NB4 (cell line): ENCODE results near the gene TP73.

ENCODE experiments used
- DNase-seq: peaks from one replicate; pipeline ENCODE4 v3.0.0; 2010; ENCODE audit warnings: low read depth
- H3K4me3 ChIP-seq: one replicate; pipeline ENCODE4 v1.5.1; 2011; ENCODE audit warnings: mild to moderate bottlenecking, low read depth, low read length, moderate library complexity
- MYC ChIP-seq: IDR thresholded peaks from 2 replicates; pipeline ENCODE4 v1.6.1; 2011; ENCODE audit warnings: low read depth, low read length
- POLR2A ChIP-seq: IDR thresholded peaks from 2 replicates; pipeline ENCODE4 v1.6.1; 2011; ENCODE audit warnings: mild to moderate bottlenecking; ENCODE audit not compliant: insufficient read length; ENCODE audit errors: extremely low read depth
- TF ChIP-seq, protein P1 (sequence below): IDR thresholded peaks from one replicate; pipeline ENCODE4 v1.5.1; 2012; ENCODE audit warnings: low read depth, low read length
- TF ChIP-seq, protein P2 (sequence below): IDR thresholded peaks from 2 replicates; pipeline ENCODE4 v1.6.1; 2011; ENCODE audit warnings: low read depth, low read length

The TP73 gene

DNA sequence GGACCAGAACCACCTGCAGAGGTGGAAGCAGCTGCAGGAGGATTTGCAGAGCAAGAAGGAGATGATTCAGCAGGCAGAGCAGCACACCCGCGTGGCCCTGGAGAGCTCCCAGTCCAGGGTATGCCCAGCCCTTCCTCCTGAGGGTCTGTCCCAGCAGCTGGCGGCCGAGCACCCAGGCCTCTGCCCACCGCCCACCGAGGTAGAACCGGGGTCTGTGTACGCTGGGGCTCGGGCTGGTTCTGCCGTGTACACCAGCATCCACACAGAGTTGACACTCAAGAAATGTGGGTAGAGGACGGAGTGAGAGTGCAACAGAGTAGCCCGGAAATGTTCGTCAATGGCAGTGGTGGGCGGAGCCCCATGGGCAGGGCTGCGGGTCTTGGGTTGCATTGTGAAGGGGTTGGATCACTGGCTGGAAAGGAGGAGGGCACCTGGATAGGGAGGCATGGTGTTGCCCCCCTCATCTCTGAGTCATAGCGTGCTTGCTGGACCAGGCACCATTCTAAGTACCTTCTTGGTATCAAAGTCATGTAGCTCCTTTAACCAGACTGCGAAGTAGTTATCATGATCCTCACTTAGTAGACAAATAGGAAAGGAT lies 115.1 kb downstream of the TP73 start:
- H3K4me3 ChIP-seq, result no peak overlapping the region
- no peak for TF ChIP-seq POLR2A
- TF ChIP-seq, protein P1, sequence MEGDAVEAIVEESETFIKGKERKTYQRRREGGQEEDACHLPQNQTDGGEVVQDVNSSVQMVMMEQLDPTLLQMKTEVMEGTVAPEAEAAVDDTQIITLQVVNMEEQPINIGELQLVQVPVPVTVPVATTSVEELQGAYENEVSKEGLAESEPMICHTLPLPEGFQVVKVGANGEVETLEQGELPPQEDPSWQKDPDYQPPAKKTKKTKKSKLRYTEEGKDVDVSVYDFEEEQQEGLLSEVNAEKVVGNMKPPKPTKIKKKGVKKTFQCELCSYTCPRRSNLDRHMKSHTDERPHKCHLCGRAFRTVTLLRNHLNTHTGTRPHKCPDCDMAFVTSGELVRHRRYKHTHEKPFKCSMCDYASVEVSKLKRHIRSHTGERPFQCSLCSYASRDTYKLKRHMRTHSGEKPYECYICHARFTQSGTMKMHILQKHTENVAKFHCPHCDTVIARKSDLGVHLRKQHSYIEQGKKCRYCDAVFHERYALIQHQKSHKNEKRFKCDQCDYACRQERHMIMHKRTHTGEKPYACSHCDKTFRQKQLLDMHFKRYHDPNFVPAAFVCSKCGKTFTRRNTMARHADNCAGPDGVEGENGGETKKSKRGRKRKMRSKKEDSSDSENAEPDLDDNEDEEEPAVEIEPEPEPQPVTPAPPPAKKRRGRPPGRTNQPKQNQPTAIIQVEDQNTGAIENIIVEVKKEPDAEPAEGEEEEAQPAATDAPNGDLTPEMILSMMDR, result no peak
- TF ChIP-seq MYC, result no peak
- TF ChIP-seq, protein P2, sequence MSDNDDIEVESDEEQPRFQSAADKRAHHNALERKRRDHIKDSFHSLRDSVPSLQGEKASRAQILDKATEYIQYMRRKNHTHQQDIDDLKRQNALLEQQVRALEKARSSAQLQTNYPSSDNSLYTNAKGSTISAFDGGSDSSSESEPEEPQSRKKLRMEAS, result no peak
- DNase-seq, result no peak

DNA sequence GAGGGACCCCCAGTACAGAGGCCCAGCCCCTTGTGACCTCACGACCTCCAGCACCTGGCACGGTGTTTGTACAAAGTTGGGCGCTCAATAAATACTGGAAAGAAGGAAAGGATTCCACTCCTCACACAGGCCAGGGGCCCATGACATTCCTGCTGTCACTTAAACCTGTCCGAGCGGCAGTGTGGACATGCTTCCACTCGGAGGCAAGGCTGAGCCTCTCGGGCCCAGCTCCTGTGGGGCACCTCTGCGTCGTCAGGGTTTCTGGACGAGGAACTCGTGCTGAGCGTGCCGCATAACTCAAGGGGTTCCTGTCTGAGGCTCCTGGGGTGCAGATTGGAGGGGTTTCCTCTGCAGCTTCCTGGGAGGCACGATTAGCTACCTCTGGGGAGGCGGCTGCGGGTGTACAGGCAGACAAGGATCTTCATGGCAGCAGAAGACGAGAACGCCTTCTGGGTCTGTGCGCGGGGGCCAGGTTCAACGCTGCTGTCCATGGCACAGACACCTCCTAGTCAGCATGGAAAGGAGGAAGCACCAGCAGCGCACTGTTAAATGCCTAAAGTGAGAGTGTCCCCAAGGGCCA lies 116.6 kb downstream of the TP73 start:
- no peak overlapping the region for H3K4me3 ChIP-seq
- DNase-seq, result no peak
- TF ChIP-seq, protein P1, result no peak
- TF ChIP-seq POLR2A, result no peak
- no peak for TF ChIP-seq MYC
- TF ChIP-seq, protein P2, result no peak

DNA sequence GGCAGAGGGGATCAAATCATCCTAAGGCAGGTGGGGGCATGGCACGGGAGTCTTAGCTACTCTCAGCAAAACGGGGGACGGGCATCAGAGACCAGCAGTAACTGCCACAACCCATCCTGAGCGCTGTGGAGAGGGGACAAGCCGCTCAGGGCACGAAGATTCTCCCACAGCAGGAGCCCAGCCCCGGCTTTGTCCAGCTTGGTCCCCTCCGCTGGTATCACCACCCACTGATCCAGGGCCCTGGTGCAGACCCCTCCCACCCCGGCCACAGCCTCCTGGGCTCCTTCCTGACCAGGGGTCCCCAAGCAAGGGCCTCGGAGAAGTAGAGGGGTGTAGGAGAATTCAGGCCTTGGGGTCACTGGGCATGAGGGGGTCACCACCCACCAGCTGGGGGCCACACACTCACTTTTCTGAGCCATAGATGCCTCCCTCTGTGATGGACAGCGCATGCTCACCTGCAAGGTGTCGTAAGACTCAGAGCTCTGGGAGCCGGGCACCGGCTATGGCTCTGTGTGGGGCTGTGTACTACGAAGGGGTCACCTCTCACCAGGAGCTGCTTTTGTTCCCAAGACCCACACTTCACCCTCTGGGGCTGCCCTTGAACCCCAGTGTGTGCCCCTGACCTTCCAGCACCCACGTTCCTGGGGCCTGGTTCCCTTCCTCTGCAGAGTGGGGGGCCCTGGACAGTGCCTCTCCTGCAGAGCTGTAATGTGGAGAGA lies 117.9 kb downstream of the TP73 start:
- TF ChIP-seq, protein P2, result no peak
- TF ChIP-seq, protein P1, result no peak
- TF ChIP-seq POLR2A (no peak), MYC (no peak)
- no peak for DNase-seq
- H3K4me3 ChIP-seq, result no peak overlapping the region

DNA sequence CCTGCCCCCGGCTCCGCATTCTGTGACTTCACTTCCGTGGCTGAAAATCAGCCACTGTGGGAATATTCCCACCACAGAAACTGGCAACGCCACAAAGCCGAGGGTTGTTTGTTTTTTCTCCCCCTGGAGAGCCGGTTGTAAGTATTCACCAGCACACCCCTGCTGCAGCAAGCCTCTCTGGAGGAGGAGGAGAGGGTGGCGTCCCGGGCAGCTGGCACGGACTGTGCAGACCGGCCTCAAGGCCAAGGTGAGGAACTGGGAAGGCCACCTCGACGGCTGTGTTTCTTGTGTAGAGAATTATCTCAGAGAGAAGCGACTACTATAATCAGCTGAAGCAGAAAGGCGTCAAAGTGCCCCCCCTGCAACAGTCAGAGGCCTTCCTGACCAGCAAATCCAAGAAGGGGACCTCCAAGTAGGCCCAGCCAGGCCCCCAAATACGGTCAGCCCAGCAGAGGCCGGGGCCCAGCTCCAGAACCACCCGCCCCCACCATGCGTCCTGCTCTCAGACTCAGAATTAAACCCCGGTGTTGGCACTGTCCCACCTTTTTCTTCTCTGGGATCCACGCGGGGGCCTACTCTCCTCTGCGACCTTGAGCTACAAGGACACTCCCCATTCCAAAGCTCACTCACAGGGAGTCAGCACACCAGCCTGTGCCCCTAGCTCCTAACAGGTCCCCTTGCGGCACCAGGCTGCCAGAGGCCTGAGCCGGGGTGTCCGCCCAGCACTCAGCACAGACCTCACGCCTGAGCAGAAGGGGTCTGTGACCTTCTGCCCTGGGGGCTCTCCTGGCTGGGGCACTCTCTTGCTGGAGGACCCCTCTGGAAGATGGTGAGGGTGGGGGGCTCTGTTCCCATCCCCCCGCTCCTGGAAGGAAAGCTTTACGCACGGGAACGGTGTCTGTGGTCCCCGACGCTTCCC lies 119.1 kb downstream of the TP73 start:
- TF ChIP-seq MYC, result no peak
- no peak for TF ChIP-seq POLR2A
- TF ChIP-seq, protein P2, result no peak
- TF ChIP-seq, protein P1, result no peak
- no peak for DNase-seq
- peak overlapping the region; percentile 11 for H3K4me3 ChIP-seq

DNA sequence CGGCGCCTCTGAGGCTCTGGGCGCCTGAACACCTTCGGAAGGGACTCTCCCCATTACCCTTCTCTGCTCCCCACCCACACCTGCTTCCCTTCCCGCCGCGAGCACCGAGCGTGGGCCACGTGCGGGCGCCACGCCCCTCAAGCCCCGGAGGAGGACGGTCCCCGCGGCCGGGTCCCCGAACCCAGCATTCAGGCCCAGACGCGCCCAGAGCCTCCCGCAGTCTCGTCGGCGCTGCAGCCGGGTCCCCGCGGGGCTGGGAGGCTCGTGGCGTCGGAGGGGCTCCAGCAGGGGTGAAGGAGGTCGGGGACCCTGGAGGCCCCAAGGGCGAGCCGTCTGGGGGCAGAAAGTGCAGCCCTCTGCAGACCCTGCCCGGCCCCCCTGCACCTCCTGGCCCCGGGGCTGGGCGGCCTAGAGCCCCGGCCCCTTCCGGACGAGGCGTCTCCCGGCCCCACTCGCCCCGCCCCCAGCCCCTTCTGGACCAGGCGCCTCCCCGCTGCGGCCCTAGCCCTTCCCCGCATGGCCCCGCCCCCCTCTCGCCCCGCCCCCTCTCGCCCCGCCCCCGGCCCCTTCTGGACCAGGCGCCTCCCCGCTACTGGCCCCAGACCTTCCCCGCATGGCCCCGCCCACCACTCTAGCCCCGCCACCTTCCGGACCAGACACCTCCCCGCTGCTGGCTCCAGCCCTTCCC lies 119.9 kb downstream of the TP73 start:
- H3K4me3 ChIP-seq, result peak overlapping the region; percentile 11
- TF ChIP-seq MYC (peak; percentile 24), POLR2A (peak; percentile 47)
- TF ChIP-seq, protein P2, result peak; percentile 78
- TF ChIP-seq, protein P1, result no peak
- peak; percentile 86 for DNase-seq
